A172 (cell line): ENCODE data around the gene COLEC12. TPM values are rescaled to one million over a fixed set of nuclear protein-coding genes. Genes with fewer than 3 reads are reported as not detected.
A peak's percentile ranks its signal among the peaks of the same experiment; 100 is the strongest.

ENCODE experiments used
- DNase-seq: peaks from one replicate; pipeline ENCODE4 v3.0.0-alpha.2; 2015; ENCODE audit warnings: low spot score
- total RNA-seq: library from RNA; depleted of rRNA; stranded (reverse); fragments of >200 nt; shearing (Covaris generic); gene quantifications from 2 replicates; pipeline ENCODE4 v1.2.3, GENCODE V29; 2014; rRNA removed

The COLEC12 gene
- total RNA-seq, result 0.02 TPM in 1 of 2 replicates, not detected in the other

- no peak for DNase-seq
Measured at GRCh38 chr18:500632-501405, at the start of gene COLEC12. Gene COLEC12, minus strand, starts transcription at chr18:500701. Its CDS starts 187 bp downstream, at chr18:500514.

GRCh38 chr18:549967-550366 lies 49.5 kb upstream of the COLEC12 start:
- DNase-seq, result no peak

GRCh38 chr18:543447-544078 lies 43.1 kb upstream of the COLEC12 start:
- DNase-seq, result no peak

- DNase-seq, result no peak
Measured at GRCh38 chr18:533995-534601, 33.6 kb upstream of the COLEC12 start.

- DNase-seq, result no peak
Measured at GRCh38 chr18:532632-533031, 32.1 kb upstream of the COLEC12 start.

GRCh38 chr18:532018-532417 lies 31.5 kb upstream of the COLEC12 start:
- no peak for DNase-seq

- no peak for DNase-seq
Measured at GRCh38 chr18:527146-527545, 26.6 kb upstream of the COLEC12 start.

- no peak for DNase-seq
Measured at GRCh38 chr18:526681-527080, 26.2 kb upstream of the COLEC12 start.

GRCh38 chr18:525036-525797 lies 24.7 kb upstream of the COLEC12 start:
- DNase-seq, result peak; percentile 88

GRCh38 chr18:524466-524865 lies 24.0 kb upstream of the COLEC12 start:
- peak; percentile 70 for DNase-seq

GRCh38 chr18:523561-523960 lies 23.1 kb upstream of the COLEC12 start:
- no peak for DNase-seq

- peak; percentile 42 for DNase-seq
Measured at GRCh38 chr18:519019-519879, 18.7 kb upstream of the COLEC12 start.

GRCh38 chr18:518081-518480 lies 17.6 kb upstream of the COLEC12 start:
- DNase-seq, result no peak

- DNase-seq, result no peak
Measured at GRCh38 chr18:515838-516237, 15.3 kb upstream of the COLEC12 start.

- no peak for DNase-seq
Measured at GRCh38 chr18:515156-515815, 14.8 kb upstream of the COLEC12 start.

GRCh38 chr18:513826-514530 lies 13.5 kb upstream of the COLEC12 start:
- no peak for DNase-seq

GRCh38 chr18:512957-513356 lies 12.5 kb upstream of the COLEC12 start:
- no peak for DNase-seq

GRCh38 chr18:508835-509234 lies 8.3 kb upstream of the COLEC12 start:
- DNase-seq, result no peak

- no peak for DNase-seq
Measured at GRCh38 chr18:507636-508035, 7.1 kb upstream of the COLEC12 start.

- no peak for DNase-seq
Measured at GRCh38 chr18:506801-507200, 6.3 kb upstream of the COLEC12 start.
